ENCODE data around the gene TRHDE.

DNA sequence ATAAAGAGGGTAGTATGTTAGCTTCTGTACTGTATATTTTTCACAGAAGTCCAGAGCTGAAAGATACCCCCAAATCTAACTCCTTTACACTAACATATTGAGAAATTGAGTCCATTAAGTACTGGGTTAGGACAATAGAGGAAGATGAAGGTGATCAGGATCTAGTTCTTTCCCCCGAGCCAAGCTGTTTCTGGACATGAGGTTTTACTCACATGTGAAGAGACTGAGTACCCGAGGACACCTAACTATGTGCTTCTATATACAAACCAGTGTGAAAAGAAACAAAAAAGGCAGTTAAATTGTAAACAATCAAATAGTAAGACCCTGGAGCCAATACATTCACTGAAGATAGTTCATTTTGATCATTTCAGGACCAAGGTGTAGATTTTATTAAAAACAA lies 3.8 kb upstream of the TRHDE start:
- TF ChIP-seq CTCF (IDR thresholded peaks at IDR 0.05; ENCODE audit: insufficient read depth, low read length) (no peak), GABPA (IDR thresholded peaks at IDR 0.05; ENCODE audit: low read depth) (no peak)

Data from HL-60 (cell line).